HL-60 (cell line): Measurements from ENCODE around the gene CCDC30.

Experiments
- DNase-seq, 2 experiments: peaks; one replicate each; pipeline ENCODE4 v3.0.0-alpha.2; 2010 to 2020; ENCODE audit warnings: low read depth in 1 of 2, low spot score in 1 of 2
- H3K27ac ChIP-seq: fragments of 250-450 bp; sonication (Bioruptor Pico); replicated peaks from 2 replicates; pipeline ENCODE4 v1.5.1; 2020; ENCODE audit warnings: mild to moderate bottlenecking, moderate library complexity
- H3K27me3 ChIP-seq: fragments of 250-450 bp; sonication (Bioruptor Pico); 2 replicates; pipeline ENCODE4 v1.5.1; 2021; ENCODE audit warnings: mild to moderate bottlenecking, moderate library complexity; ENCODE audit not compliant: insufficient read depth, poor library complexity, severe bottlenecking
- H3K4me3 ChIP-seq: replicated peaks from 2 replicates; pipeline ENCODE4 v1.5.1; 2011; ENCODE audit warnings: mild to moderate bottlenecking, control low read depth, low read length; ENCODE audit not compliant: insufficient read depth
- GABPA ChIP-seq: IDR thresholded peaks from 2 replicates; pipeline ENCODE4 v1.6.1; 2012; ENCODE audit warnings: low read depth
- POLR2AphosphoS5 ChIP-seq: IDR thresholded peaks from 2 replicates; pipeline ENCODE4 v1.6.1; 2012; ENCODE audit warnings: low read depth
- SPI1 ChIP-seq: IDR thresholded peaks from 2 replicates; pipeline ENCODE4 v1.6.1; 2012; ENCODE audit warnings: low read depth, mild to moderate bottlenecking, borderline replicate concordance
- TF ChIP-seq, protein P1 (sequence below): IDR thresholded peaks from 2 replicates; pipeline ENCODE4 v1.6.1; 2012; ENCODE audit warnings: low read depth; ENCODE audit not compliant: insufficient replicate concordance
- TF ChIP-seq, protein P2 (sequence below): IDR thresholded peaks from one replicate; pipeline ENCODE4 v1.5.1; 2011; ENCODE audit warnings: low read length, control low read depth, inconsistent platforms; ENCODE audit not compliant: insufficient read depth

Gene CCDC30

DNA sequence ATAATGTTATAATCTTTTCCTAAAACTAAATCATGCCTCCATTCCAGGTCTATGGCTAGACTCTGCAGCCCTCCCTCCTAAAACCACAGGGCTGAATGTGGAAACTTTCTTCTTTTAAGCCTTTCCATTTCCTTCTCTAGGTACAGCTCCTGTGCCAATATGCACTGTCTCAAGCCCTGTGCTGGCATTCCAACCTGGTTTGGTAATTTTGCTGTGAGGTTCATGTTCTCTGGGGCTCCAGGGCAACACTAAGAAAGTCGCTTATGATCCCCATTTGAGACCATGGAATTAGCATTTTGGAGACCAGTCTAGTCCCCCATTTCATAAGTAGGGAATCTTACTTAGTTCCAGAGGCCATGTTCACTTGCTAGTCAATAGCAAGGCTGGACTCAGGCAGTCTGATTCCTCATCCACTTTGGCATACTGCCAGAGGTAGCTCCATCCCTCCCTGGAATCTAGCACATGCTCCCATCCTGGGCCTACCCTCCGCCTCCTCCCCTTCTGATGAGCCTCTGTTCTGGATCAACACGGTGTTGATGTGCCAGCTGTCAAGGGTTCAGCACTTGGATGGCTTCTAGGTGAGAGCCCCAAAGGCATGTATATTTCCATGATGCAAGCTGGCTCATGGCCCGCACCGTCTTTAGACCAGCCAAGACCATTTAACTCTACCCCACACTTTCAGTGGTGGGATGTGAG, 43.8 kb upstream of the CCDC30 start:
- no peak for DNase-seq
- TF ChIP-seq, protein P1, sequence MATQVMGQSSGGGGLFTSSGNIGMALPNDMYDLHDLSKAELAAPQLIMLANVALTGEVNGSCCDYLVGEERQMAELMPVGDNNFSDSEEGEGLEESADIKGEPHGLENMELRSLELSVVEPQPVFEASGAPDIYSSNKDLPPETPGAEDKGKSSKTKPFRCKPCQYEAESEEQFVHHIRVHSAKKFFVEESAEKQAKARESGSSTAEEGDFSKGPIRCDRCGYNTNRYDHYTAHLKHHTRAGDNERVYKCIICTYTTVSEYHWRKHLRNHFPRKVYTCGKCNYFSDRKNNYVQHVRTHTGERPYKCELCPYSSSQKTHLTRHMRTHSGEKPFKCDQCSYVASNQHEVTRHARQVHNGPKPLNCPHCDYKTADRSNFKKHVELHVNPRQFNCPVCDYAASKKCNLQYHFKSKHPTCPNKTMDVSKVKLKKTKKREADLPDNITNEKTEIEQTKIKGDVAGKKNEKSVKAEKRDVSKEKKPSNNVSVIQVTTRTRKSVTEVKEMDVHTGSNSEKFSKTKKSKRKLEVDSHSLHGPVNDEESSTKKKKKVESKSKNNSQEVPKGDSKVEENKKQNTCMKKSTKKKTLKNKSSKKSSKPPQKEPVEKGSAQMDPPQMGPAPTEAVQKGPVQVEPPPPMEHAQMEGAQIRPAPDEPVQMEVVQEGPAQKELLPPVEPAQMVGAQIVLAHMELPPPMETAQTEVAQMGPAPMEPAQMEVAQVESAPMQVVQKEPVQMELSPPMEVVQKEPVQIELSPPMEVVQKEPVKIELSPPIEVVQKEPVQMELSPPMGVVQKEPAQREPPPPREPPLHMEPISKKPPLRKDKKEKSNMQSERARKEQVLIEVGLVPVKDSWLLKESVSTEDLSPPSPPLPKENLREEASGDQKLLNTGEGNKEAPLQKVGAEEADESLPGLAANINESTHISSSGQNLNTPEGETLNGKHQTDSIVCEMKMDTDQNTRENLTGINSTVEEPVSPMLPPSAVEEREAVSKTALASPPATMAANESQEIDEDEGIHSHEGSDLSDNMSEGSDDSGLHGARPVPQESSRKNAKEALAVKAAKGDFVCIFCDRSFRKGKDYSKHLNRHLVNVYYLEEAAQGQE: no peak
- no peak for TF ChIP-seq GABPA
- TF ChIP-seq, protein P2, sequence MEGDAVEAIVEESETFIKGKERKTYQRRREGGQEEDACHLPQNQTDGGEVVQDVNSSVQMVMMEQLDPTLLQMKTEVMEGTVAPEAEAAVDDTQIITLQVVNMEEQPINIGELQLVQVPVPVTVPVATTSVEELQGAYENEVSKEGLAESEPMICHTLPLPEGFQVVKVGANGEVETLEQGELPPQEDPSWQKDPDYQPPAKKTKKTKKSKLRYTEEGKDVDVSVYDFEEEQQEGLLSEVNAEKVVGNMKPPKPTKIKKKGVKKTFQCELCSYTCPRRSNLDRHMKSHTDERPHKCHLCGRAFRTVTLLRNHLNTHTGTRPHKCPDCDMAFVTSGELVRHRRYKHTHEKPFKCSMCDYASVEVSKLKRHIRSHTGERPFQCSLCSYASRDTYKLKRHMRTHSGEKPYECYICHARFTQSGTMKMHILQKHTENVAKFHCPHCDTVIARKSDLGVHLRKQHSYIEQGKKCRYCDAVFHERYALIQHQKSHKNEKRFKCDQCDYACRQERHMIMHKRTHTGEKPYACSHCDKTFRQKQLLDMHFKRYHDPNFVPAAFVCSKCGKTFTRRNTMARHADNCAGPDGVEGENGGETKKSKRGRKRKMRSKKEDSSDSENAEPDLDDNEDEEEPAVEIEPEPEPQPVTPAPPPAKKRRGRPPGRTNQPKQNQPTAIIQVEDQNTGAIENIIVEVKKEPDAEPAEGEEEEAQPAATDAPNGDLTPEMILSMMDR: no peak
- no peak for TF ChIP-seq POLR2AphosphoS5
- no peak for TF ChIP-seq SPI1
- no peaks in the 10 kb centered on the region for H3K27me3 ChIP-seq

DNA sequence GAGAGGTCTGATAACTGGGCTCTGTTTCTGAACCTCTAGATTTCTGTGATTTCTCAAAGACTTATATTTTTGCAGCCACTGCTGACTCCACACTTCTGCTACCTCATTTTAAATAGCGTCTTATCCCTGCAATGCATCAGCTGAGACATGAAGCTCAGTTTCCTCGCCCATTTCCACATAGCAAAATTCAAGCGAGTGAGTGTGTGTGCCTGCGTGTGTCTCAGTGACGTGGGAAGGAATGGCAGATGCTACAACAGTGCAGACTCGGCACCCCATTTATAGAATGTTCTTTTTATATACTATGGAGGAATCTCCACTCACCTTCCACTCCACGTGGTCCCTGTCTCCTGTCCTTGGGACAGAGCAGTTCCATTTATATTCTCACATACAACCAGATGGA, 43.0 kb upstream of the CCDC30 start:
- DNase-seq: no peak
- Histone ChIP-seq H3K27me3 (no peaks in the 10 kb centered on the region), H3K27ac (no peak overlapping the region), H3K4me3 (no peak overlapping the region)
- TF ChIP-seq, protein P2: no peak
- TF ChIP-seq SPI1 (no peak), POLR2AphosphoS5 (no peak), GABPA (no peak)
- TF ChIP-seq, protein P1: no peak

More for the DNA sequence above, 43.8 kb upstream of the CCDC30 start:
- no peak overlapping the region for H3K27ac ChIP-seq
- no peak overlapping the region for H3K4me3 ChIP-seq

DNA sequence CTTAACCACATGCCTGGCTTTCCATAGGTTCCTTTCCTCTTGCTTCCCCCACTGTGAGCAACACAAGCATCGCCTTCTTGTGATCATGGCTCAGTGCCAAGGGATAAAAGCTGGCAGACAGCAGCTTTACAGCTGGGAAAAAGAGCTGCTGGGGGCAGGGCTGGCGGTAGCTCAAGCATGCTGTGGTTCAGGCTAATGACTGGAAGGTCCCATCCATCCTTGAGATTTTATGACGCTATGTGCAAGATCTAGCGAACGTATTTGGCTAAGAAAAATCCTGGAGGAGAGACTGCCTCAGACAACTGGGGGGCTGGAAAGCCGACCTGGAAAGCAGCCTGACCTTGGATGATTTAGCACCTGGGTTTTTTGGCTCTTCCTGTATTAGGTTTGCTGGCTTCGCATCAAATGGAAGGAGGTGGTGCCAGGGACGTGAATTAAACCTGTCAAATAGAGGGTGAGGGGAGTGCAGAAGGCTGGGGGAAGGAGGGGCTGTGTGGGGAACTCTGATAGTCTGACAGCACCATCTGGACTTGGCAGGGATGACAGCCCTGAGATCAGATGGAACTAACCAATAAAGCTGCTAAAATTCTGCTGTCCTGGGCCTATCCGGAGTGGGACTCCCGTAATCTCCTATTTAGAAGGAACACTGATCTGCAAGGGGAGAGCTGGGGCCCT, 42.0 kb upstream of the CCDC30 start:
- TF ChIP-seq SPI1 (no peak), GABPA (no peak), POLR2AphosphoS5 (no peak)
- TF ChIP-seq, protein P2: no peak
- TF ChIP-seq, protein P1: no peak
- no peak overlapping the region for H3K4me3 ChIP-seq
- no peaks in the 10 kb centered on the region for H3K27me3 ChIP-seq
- H3K27ac ChIP-seq: no peak overlapping the region
- DNase-seq: no peak
